Panc1 (cell line): Measurements from ENCODE around the gene ALK. TPM values are rescaled to one million over a fixed set of nuclear protein-coding genes. Genes with fewer than 3 reads are reported as not detected.

Experiments used
- ATAC-seq: fragments of 200-7000 bp; cut with Tn5 transposase; 2 replicates; pipeline ENCODE4 v1.9.1; 2020; ENCODE audit warnings: mild to moderate bottlenecking, moderate library complexity
- BruUV-seq: library from RNA; stranded (reverse); fragments of 400-500 nt; replicated peaks from 2 replicates; lab custom pipeline; 2021; lab: Mats Ljungman, UMichigan
- CTCF ChIA-PET: fragments of 300-600 bp; sonication (Branson Sonifier 250); formaldehyde crosslinking; loops from one replicate; lab custom pipeline; 2022; ENCODE audit warnings: antibody characterized with exemption; lab: Charles Lee
- POLR2A ChIA-PET: fragments of 300-600 bp; sonication (Branson Sonifier 250); formaldehyde crosslinking; loops from one replicate; lab custom pipeline; 2022; ENCODE audit warnings: antibody characterized with exemption; lab: Charles Lee
- DNase-seq: peaks from one replicate; pipeline ENCODE4 v3.0.0-alpha.2; 2010; ENCODE audit warnings: low read depth, low spot score
- H3K27ac ChIP-seq: 2 replicates; pipeline ENCODE4 v1.5.1; 2011; ENCODE audit warnings: mild to moderate bottlenecking, low read length, inconsistent platforms
- H3K27me3 ChIP-seq: fragments of 200-500 bp; sonication (Bioruptor generic); 2 replicates; pipeline ENCODE4 v1.6.0; 2014; ENCODE audit warnings: low read length, inconsistent platforms; ENCODE audit not compliant: control insufficient read depth, insufficient read depth
- H3K36me3 ChIP-seq: fragments of 200-500 bp; sonication (Bioruptor generic); 2 replicates; pipeline ENCODE4 v1.5.1; 2014; ENCODE audit warnings: inconsistent platforms, mild to moderate bottlenecking, low read length, moderate library complexity; ENCODE audit not compliant: control insufficient read depth, insufficient read depth
- H3K4me1 ChIP-seq: 2 replicates; pipeline ENCODE4 v1.5.1; 2011; ENCODE audit warnings: inconsistent platforms, mild to moderate bottlenecking, low read length, moderate library complexity; ENCODE audit not compliant: control insufficient read depth, insufficient read depth
- H3K4me3 ChIP-seq, 2 experiments: 2 replicates each; pipeline ENCODE4 v1.5.1; 2011 to 2012; ENCODE audit warnings: low read depth in 2 of 2, low read length in 2 of 2, mild to moderate bottlenecking in 2 of 2, inconsistent platforms in 1 of 2, moderate library complexity in 1 of 2
- H3K9me3 ChIP-seq: fragments of 200-500 bp; sonication (Bioruptor generic); 2 replicates; pipeline ENCODE4 v1.5.1; 2014; ENCODE audit warnings: low read depth, mild to moderate bottlenecking, inconsistent platforms, low read length, moderate library complexity; ENCODE audit not compliant: control insufficient read depth, insufficient read depth
- CTCF ChIP-seq: fragments of 450-650 bp; IDR thresholded peaks from 2 replicates; pipeline ENCODE4 v1.5.1; 2017; ENCODE audit warnings: mild to moderate bottlenecking
- POLR2AphosphoS5 ChIP-seq: IDR thresholded peaks from 2 replicates; pipeline ENCODE4 v1.6.1; 2012; ENCODE audit warnings: mild to moderate bottlenecking, low read depth, low read length, moderate library complexity
- REST ChIP-seq, 2 experiments: IDR thresholded peaks; 2 replicates each; pipeline ENCODE4 v1.6.1; 2011 to 2012; ENCODE audit warnings: low read depth in 2 of 2, control low read depth in 1 of 2, low read length in 1 of 2, mild to moderate bottlenecking in 1 of 2, moderate library complexity in 1 of 2; ENCODE audit not compliant: insufficient read depth in 1 of 2
- SIN3A ChIP-seq: IDR thresholded peaks from 2 replicates; pipeline ENCODE4 v1.6.1; 2012; ENCODE audit warnings: low read depth, mild to moderate bottlenecking, low read length, moderate library complexity, borderline replicate concordance; ENCODE audit not compliant: insufficient read depth
- TCF7L2 ChIP-seq: IDR thresholded peaks from 2 replicates; pipeline ENCODE4 v1.6.1; 2011; ENCODE audit warnings: mild to moderate bottlenecking, low read depth, low read length, inconsistent platforms
- in situ Hi-C: cut with HindIII; loops from 2 replicates; pipeline ENCODE4 v1.10.0; 2016; ENCODE audit warnings: low sequenced_read_pairs, low pct_unique_long_range_greater_than_20kb
- intact Hi-C: fragments of 100-400 bp; cut with micrococcal nuclease; formaldehyde crosslinking; loops from one replicate; pipeline ENCODE4 v1.10.0; 2022; ENCODE audit not compliant: unreplicated experiment
- total RNA-seq: library from RNA; stranded (reverse); gene quantifications from one replicate; pipeline ENCODE4 v1.2.1, GENCODE V29; 2021; ENCODE audit not compliant: unreplicated experiment

ALK gene
- total RNA-seq, 1 experiment from 2014 or later = not detected

GRCh38 chr2:29560566-29560965, 360.8 kb downstream of the ALK start:
- Histone ChIP-seq H3K27me3 (no peaks in the 10 kb centered on the region), H3K4me1 (no peaks in the 10 kb centered on the region), H3K36me3 (no peaks in the 10 kb centered on the region), H3K4me3 (no peak overlapping the region), H3K9me3 (no peaks in the 10 kb centered on the region), H3K27ac (no peak overlapping the region)
- no TSS peak for BruUV-seq
- DNase-seq (no peak), ATAC-seq (no peak)
- in situ Hi-C loops (no loop called here), intact Hi-C loops (no loop called here)
- TF ChIP-seq SIN3A (no peak), REST (IDR thresholded peaks at IDR 0.05; ENCODE audit: insufficient read depth in 1 of 2, low read depth in 2 of 2, low read length in 1 of 2) (no peak), TCF7L2 (no peak)
- ChIA-PET CTCF (no interaction called here), POLR2A (no interaction called here)

- no peaks in the 10 kb centered on the region for H3K9me3 ChIP-seq
- DNase-seq = no peak
- no peak overlapping the region for H3K27ac ChIP-seq
- ChIA-PET CTCF (no interaction called here), POLR2A (no interaction called here)
- no peak overlapping the region for H3K4me3 ChIP-seq
- H3K36me3 ChIP-seq = no peaks in the 10 kb centered on the region
- H3K4me1 ChIP-seq = no peaks in the 10 kb centered on the region
- ATAC-seq = no peak
- BruUV-seq = no TSS peak
- in situ Hi-C loops = no loop called here
- H3K27me3 ChIP-seq = no peaks in the 10 kb centered on the region
- TF ChIP-seq TCF7L2 = no peak
- TF ChIP-seq SIN3A = no peak
- TF ChIP-seq CTCF = no peak
- TF ChIP-seq POLR2AphosphoS5 = no peak
- no peak for TF ChIP-seq REST (IDR thresholded peaks at IDR 0.05; ENCODE audit: insufficient read depth in 1 of 2, low read depth in 2 of 2, low read length in 1 of 2)
- intact Hi-C loops = no loop called here
These were observed 361.4 kb downstream of the ALK start for GRCh38 chr2:29560030-29560429.
